Dermis blood vessel endothelial cell (primary cell): ENCODE data around the gene PLXNA4. TPM values are rescaled to one million over a fixed set of nuclear protein-coding genes. Genes with fewer than 3 reads are reported as not detected.

ENCODE experiments used
- DNase-seq: peaks from one replicate; pipeline ENCODE4 v3.0.0; 2010
- total RNA-seq: library from RNA; depleted of rRNA; stranded (reverse); fragments of >200 nt; gene quantifications from 2 replicates; pipeline ENCODE4 v1.2.3, GENCODE V29; 2014

The PLXNA4 gene
- total RNA-seq, 1 donor from 2014 or later: 1.5 TPM

DNA sequence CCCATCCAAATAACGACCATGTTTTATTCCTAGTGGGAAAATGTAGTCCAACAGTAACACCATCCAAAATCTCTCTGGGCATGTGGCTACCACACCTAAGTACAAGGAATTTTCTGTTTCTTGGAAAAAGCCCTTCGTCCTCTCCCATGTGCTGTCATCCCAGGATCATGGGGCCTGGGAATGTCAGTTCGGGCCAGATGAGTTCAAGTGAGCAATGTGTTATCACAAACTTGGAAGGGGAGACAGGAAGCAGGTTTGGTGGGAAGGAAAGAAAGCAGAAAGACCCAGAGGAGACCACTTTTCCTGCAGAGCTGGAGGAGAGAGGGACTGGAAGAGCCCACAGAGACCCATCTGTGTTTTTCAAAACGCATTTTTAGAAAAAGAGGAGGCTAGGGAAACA is 110.8 kb downstream of the PLXNA4 start:
- DNase-seq: peak; percentile 52

DNA sequence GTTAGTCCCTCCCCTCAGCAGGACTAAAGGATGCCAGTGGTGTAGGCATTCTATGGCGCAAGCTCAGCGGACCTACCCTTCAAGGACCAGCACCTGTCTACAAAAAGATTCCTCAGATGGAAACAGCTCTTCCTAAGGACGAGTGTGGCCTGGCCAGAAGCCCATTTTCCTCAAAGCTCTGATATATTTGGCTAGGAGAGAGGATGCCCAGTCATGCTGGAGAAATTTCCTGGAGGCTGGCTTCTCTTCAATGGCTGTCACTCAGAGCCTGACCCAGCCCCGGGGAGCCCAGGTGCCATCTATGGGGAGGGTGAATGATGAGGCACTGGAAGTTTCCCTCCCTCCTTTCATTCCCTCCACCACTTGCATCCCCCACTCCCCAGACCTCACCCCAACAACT is 111.5 kb downstream of the PLXNA4 start:
- DNase-seq: peak; percentile 94

GRCh38 chr7:132463922-132464321 is 112.3 kb downstream of the PLXNA4 start:
- peak; percentile 51 for DNase-seq

GRCh38 chr7:132462478-132462877 is 113.8 kb downstream of the PLXNA4 start:
- no peak for DNase-seq

DNA sequence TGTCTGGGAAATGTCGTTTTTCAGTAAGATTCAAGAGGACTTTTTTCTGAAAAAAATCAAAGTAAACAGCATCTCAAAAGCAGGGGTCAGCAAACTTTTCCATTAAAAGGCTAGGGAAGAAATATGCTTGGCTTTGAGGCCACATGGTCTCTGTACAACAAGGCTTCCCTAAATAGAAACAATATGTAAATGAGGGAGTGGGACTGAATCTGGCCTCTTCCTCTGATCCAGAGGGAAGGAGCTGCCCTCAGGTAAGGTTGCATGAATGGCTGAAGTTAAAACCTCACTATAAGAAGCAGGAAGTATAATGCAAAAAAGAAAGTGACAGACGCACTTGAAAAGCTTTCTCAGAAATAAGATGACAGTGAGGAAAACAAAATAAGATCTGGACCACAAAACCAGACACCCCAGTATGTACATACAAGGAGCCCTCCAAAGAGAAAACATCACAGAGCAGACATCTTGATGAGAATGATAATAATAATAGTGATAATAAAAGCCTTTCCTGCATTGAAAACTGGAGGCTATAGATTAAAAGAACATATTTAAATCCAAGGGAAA is 115.2 kb downstream of the PLXNA4 start:
- DNase-seq: no peak

- DNase-seq: no peak
Observed at GRCh38 chr7:132458729-132459128, 117.5 kb downstream of the PLXNA4 start.

- no peak for DNase-seq
Observed at GRCh38 chr7:132457658-132458057, 118.6 kb downstream of the PLXNA4 start.

DNA sequence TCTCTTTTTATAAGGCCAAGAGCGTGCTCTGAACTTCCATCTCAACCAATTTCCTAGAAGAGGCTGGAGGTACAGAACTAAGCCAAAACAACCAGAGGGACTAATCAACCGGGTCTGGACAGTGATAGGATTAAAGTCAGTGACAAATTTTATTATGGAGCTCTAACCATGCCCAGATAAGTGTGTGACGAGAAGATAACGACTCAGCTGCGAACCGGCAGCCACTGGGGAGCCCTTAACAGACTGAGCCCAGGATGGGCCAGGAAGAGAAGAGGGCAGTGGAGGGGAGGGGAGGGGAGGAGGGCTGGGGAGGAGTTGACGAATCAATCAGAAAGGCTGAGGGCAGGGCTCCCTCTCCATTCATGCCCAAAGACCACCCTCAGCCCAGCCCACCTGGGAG is 119.9 kb downstream of the PLXNA4 start:
- DNase-seq: no peak

- no peak for DNase-seq
Observed at GRCh38 chr7:132455378-132455777, 120.9 kb downstream of the PLXNA4 start.

GRCh38 chr7:132453826-132454225 is 122.4 kb downstream of the PLXNA4 start:
- no peak for DNase-seq

- no peak for DNase-seq
Observed at GRCh38 chr7:132451161-132451560, 125.1 kb downstream of the PLXNA4 start.

DNA sequence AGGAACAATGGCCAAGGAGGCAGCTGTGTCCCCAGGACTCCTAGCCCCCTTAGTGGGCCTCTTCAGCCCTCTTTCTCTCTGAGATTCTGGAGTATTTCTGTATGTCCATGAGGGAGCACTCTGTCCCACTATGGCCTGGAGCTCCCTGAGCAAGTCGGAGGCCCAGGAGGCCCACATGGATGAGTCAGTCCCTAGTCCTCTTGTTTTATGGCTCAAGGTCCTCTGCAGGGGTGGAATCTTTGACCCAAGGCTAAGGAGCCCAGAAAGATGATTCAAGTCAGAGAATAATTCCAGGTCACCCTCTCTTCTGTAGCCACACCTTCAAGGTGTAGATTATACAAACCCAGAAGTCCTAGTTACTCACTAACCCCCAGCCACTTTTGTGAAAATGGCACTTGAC is 125.6 kb downstream of the PLXNA4 start:
- DNase-seq: no peak

GRCh38 chr7:132450188-132450587 is 126.1 kb downstream of the PLXNA4 start:
- no peak for DNase-seq

DNA sequence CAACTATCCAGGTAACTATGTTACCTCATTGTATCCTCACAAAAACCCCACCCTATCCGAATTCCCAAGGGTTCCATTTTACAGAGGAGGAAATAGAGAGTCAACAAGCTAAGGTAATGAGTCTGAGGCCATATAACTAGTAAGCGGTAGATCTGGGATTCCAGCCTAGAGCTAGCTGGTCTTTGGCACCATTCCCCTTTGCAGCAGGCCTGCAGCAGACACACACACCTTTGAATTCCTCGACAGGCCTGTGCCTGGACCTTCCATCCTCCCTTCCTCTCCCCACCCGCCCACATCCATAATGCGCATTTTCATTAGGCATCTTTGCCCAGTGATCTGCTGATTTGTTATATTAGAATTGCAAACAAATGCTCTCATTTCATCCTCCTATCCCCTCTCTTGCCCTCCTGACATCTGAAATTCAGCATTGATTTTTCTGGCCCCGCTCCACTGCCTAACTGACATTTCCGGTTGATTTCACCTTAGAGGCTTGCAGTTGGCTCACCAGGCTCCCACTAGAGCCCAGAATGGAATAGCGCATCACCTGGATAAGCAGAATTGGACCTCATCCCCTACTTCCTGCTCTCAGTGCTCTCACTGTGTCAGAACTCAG is 129.5 kb downstream of the PLXNA4 start:
- DNase-seq: peak; percentile 20

GRCh38 chr7:132446260-132446659 is 130.0 kb downstream of the PLXNA4 start:
- no peak for DNase-seq

- no peak for DNase-seq
Observed at GRCh38 chr7:132443761-132444520, 132.3 kb downstream of the PLXNA4 start.

DNA sequence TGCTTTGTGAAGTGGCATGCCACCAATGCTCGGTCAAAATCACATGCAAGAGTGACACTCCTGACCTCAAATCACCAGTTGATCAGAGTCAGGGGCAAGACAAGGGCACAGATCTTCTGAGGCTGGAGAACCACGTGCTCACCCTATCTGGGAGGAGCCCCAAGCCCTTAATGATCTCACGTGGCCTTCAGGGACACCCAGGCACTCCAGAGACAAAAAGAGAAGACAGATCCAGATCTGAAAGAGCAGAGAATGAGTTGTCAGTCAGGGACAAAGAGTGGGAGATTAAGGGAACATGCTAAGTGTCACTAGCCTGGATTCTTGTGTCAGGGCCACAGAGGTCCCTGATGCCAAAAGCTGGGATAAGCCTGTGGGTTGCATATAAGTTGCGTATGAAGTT is 134.3 kb downstream of the PLXNA4 start:
- DNase-seq: no peak

DNA sequence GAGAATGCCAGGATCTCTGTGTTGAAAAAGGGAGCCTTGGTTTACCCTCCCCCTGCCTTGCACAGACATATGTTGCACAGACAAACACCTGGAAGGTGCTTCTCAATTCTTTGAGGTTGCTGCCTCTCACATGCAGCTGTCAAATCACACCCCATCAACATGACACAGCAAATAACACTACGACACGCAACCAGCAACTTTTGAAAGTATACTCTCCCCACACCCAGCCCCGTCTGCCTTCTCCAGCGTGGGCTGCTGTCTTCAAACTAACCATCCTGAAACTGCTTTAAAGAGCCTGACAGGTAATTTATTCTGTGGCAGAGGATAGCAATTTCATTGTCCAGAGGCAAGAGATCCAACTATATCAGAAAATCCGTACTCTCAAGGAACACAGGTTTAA is 136.1 kb downstream of the PLXNA4 start:
- DNase-seq: no peak

DNA sequence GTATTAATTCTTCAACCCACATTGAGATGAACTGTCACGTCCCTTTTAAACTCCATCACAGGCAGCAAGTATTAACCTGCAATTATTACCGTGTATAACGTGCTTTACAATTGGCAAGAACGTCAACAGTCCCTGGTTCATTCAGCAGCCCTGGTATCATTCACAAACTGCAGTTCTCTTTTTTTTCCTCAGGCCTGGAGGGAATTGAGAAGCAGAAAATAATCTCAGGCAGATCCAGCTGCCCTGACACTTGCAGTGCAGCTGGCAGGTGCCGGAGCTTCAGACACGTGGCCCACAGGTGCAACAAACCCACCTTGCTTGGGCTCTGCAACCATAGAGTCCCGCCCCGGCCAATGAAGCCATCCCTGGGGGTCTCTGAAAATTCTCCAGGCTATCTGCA is 137.3 kb downstream of the PLXNA4 start:
- no peak for DNase-seq

DNA sequence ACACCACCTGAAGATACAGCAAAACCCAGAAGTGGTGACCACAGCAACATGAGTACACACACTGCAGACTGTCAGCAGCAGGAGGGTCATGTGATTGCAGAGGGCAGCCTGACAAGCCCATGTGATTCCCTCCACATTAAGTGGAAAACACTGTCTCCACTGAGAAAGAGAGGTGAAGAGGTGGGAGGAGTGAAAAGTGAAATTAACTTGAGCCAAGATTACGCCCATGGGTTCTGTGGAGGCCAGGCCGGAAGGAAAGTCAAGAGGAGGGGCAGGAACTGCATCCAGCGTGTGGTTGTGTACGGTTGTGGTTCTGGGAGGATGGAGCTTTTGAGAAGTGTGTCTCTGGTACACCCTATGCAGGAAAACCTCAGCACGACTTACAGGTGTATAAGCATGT is 138.5 kb downstream of the PLXNA4 start:
- DNase-seq: peak; percentile 37

DNA sequence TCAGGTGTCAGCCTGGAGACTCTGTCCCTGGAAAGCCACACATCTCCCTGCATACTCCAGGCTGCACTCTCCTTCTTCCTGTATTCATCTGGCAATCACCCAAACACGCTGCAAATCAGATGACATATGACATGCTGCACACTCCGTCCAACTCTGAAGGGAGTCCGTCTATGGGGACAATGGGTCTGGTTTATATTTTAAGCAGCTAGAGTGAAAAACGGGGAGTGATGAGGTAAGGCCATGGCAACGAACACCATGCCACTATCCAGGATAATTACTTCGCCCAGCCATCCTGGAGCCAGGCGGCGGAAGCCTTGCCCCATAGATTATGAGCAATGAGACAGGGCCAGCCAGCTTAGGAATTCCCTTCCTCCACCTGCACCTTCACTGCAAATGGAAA is 140.1 kb downstream of the PLXNA4 start:
- peak; percentile 48 for DNase-seq

- DNase-seq: no peak
Observed at GRCh38 chr7:132435016-132435990, 141.0 kb downstream of the PLXNA4 start.

- DNase-seq: no peak
Observed at GRCh38 chr7:132434041-132434440, 142.2 kb downstream of the PLXNA4 start.
